H1 (cell line): ENCODE measurements around the gene ARMC6. TPM values are rescaled to one million over a fixed set of nuclear protein-coding genes. Genes with fewer than 3 reads are reported as not detected.
A peak's percentile ranks its signal among the peaks of the same experiment; 100 is the strongest.

Source experiments
- CTCF ChIA-PET: fragments of 300-600 bp; sonication (Branson Sonifier 250); formaldehyde crosslinking; loops from one replicate; lab custom pipeline; 2021; ENCODE audit not compliant: partially characterized antibody; lab: Charles Lee
- POLR2A ChIA-PET: fragments of 300-600 bp; sonication (Branson Sonifier 250); formaldehyde crosslinking; loops from one replicate; lab custom pipeline; 2021; ENCODE audit warnings: inconsistent platforms; ENCODE audit not compliant: partially characterized antibody; lab: Charles Lee
- DNase-seq, 2 experiments: peaks; one replicate each; pipeline versions ENCODE4 v3.0.0 to v3.0.0-alpha.2; 2010 to 2022; ENCODE audit warnings: low spot score in 2 of 2, low read depth in 1 of 2, mixed read lengths in 1 of 2
- FAIRE-seq: peaks from 2 replicates; lab custom pipeline; 2011; peaks lifted over from hg19 to GRCh38; lab: Jason Lieb, UNC
- H2AFZ ChIP-seq: 2 replicates; pipeline ENCODE4 v1.8.1; 2012; ENCODE audit warnings: low read length, inconsistent platforms
- H2AK5ac ChIP-seq: 2 replicates; pipeline ENCODE4 v1.6.1; 2013; ENCODE audit warnings: low read depth, low read length
- H2BK120ac ChIP-seq: replicated peaks from 2 replicates; pipeline ENCODE3; 2013; ENCODE audit warnings: low read depth, low read length, inconsistent platforms
- H2BK12ac ChIP-seq: 2 replicates; pipeline ENCODE4 v1.6.1; 2013; ENCODE audit warnings: low read depth, low read length
- H2BK15ac ChIP-seq: 2 replicates; pipeline ENCODE4 v1.6.1; 2013; ENCODE audit warnings: low read length
- H2BK20ac ChIP-seq: 2 replicates; pipeline ENCODE4 v1.6.1; 2013; ENCODE audit warnings: low read length
- H2BK5ac ChIP-seq: 2 replicates; pipeline ENCODE4 v1.6.1; 2013; ENCODE audit warnings: low read depth, low read length
- H3K14ac ChIP-seq: 2 replicates; pipeline ENCODE4 v1.6.1; 2013; ENCODE audit warnings: inconsistent platforms; ENCODE audit not compliant: insufficient read length
- H3K18ac ChIP-seq: 2 replicates; pipeline ENCODE4 v1.6.1; 2013; ENCODE audit warnings: low read length; ENCODE audit errors: extremely low read depth
- H3K23ac ChIP-seq: 2 replicates; pipeline ENCODE4 v1.6.1; 2013; ENCODE audit warnings: inconsistent platforms; ENCODE audit not compliant: insufficient read length
- H3K23me2 ChIP-seq: 2 replicates; pipeline ENCODE4 v1.6.1; 2013; ENCODE audit warnings: low read depth, low read length
- H3K27ac ChIP-seq: 2 replicates; pipeline ENCODE4 v1.6.1; 2011; ENCODE audit warnings: low read depth, low read length, inconsistent platforms
- H3K27me3 ChIP-seq, 4 experiments: replicated peaks in 1 of 4; 1 replicate in 1 of 4; 2 replicates in 3 of 4; pipeline versions ENCODE4 v1.6.1 to v1.8.1; 2011 to 2013; ENCODE audit warnings: low read length in 3 of 4, mild to moderate bottlenecking in 3 of 4, inconsistent platforms in 2 of 4, mixed read lengths in 2 of 4, moderate library complexity in 1 of 4; ENCODE audit not compliant: control insufficient read depth in 3 of 4, insufficient read depth in 3 of 4; ENCODE audit errors: extremely low read depth in 1 of 4
- H3K36me3 ChIP-seq, 4 experiments: 2 replicates each; pipeline versions ENCODE4 v1.6.1 to v1.8.1; 2011 to 2013; ENCODE audit warnings: mild to moderate bottlenecking in 4 of 4, low read length in 3 of 4, moderate library complexity in 2 of 4, control low read depth in 1 of 4, inconsistent platforms in 1 of 4; ENCODE audit not compliant: insufficient read depth in 4 of 4, control insufficient read depth in 2 of 4
- H3K4ac ChIP-seq: replicated peaks from 2 replicates; pipeline ENCODE3; 2013; ENCODE audit warnings: low read length, low read depth, mixed read lengths, inconsistent platforms; ENCODE audit not compliant: insufficient read length
- H3K4me1 ChIP-seq, 4 experiments: replicated peaks in 1 of 4; 1 replicate in 1 of 4; 2 replicates in 3 of 4; pipeline versions ENCODE4 v1.6.1 to v1.8.1; 2011 to 2013; ENCODE audit warnings: low read length in 3 of 4, inconsistent platforms in 2 of 4, mixed read lengths in 1 of 4; ENCODE audit not compliant: insufficient read depth in 4 of 4, control insufficient read depth in 3 of 4
- H3K4me2 ChIP-seq, 2 experiments: 2 replicates each; pipeline versions ENCODE4 v1.6.1 to v1.8.1; 2011 to 2013; ENCODE audit warnings: low read depth in 2 of 2, low read length in 2 of 2, control low read depth in 1 of 2, inconsistent platforms in 1 of 2, mild to moderate bottlenecking in 1 of 2; ENCODE audit not compliant: insufficient read depth in 1 of 2
- H3K4me3 ChIP-seq, 4 experiments: fragments of 200-600, 300-600 bp in 1 of 4; sonication (generic), shearing (Covaris generic), sonication (Bioruptor Twin) in 1 of 4; 2 replicates each; pipeline versions ENCODE4 v1.5.1 to v1.8.1; 2011 to 2016; ENCODE audit warnings: low read length in 4 of 4, low read depth in 3 of 4, control low read depth in 2 of 4, inconsistent platforms in 2 of 4, mild to moderate bottlenecking in 2 of 4, mixed read lengths in 1 of 4, moderate library complexity in 1 of 4; ENCODE audit not compliant: insufficient read depth in 2 of 4; ENCODE audit errors: extremely low read depth in 1 of 4
- H3K56ac ChIP-seq: replicated peaks from 2 replicates; pipeline ENCODE3; 2013; ENCODE audit warnings: low read depth, mild to moderate bottlenecking, mixed read lengths, low read length, inconsistent platforms; ENCODE audit not compliant: insufficient read length
- H3K79me1 ChIP-seq: 2 replicates; pipeline ENCODE4 v1.6.1; 2013; ENCODE audit warnings: low read depth, low read length, control low read depth
- H3K79me2 ChIP-seq, 2 experiments: 2 replicates each; pipeline versions ENCODE4 v1.6.1 to v1.8.1; 2012 to 2013; ENCODE audit warnings: low read length in 2 of 2, mild to moderate bottlenecking in 2 of 2, inconsistent platforms in 1 of 2; ENCODE audit not compliant: insufficient read depth in 2 of 2, control insufficient read depth in 1 of 2
- H3K9ac ChIP-seq, 4 experiments: replicated peaks in 1 of 4; 1 replicate in 1 of 4; 2 replicates in 3 of 4; pipeline versions ENCODE4 v1.6.1 to v1.8.1; 2011 to 2013; ENCODE audit warnings: low read depth in 3 of 4, low read length in 3 of 4, control low read depth in 2 of 4, mild to moderate bottlenecking in 2 of 4, moderate library complexity in 2 of 4, inconsistent platforms in 1 of 4; ENCODE audit errors: extremely low read depth in 1 of 4
- H3K9me3 ChIP-seq, 2 experiments: 2 replicates each; pipeline versions ENCODE4 v1.6.1 to v1.8.1; 2012 to 2013; ENCODE audit warnings: mild to moderate bottlenecking in 2 of 2, moderate library complexity in 2 of 2, control low read depth in 1 of 2, inconsistent platforms in 1 of 2, low read depth in 1 of 2, low read length in 1 of 2, mixed read lengths in 1 of 2; ENCODE audit not compliant: insufficient read depth in 2 of 2
- H4K20me1 ChIP-seq, 2 experiments: replicated peaks in 1 of 2; 2 replicates each; pipeline versions ENCODE3 to v1.8.1; 2011 to 2013; ENCODE audit warnings: inconsistent platforms in 2 of 2, low read length in 2 of 2, mild to moderate bottlenecking in 1 of 2; ENCODE audit not compliant: insufficient read depth in 2 of 2, control insufficient read depth in 1 of 2
- H4K5ac ChIP-seq: 2 replicates; pipeline ENCODE4 v1.6.1; 2013; ENCODE audit warnings: low read length, low read depth, mixed read lengths, inconsistent platforms; ENCODE audit not compliant: insufficient read length
- H4K8ac ChIP-seq: 2 replicates; pipeline ENCODE4 v1.8.0; 2013; ENCODE audit warnings: mild to moderate bottlenecking, moderate library complexity, low read length, inconsistent platforms; ENCODE audit not compliant: insufficient read depth; ENCODE audit errors: extremely low read depth
- H4K91ac ChIP-seq: replicated peaks from 2 replicates; pipeline ENCODE3; 2013; ENCODE audit warnings: low read length, mixed read lengths, inconsistent platforms; ENCODE audit not compliant: insufficient read length
- KDM4A ChIP-seq: IDR thresholded peaks from one replicate; pipeline ENCODE4 v1.7.1; 2012; ENCODE audit warnings: low read depth, mild to moderate bottlenecking, moderate library complexity, low read length, inconsistent platforms; ENCODE audit not compliant: severe bottlenecking
- TAF1 ChIP-seq: IDR thresholded peaks from 2 replicates; pipeline ENCODE4 v1.6.1; 2011; ENCODE audit warnings: mild to moderate bottlenecking, low read depth, low read length
- WGBS, 2 experiments: shearing (Covaris generic) in 1 of 2; methylation state at CpG; one replicate each; pipeline versions ENCODE4 v1.1.6 to v1.1.7; 2013 to 2015; ENCODE audit warnings: low lambda C conversion rate in 2 of 2, mixed read lengths in 2 of 2, inconsistent platforms in 1 of 2, low coverage in 1 of 2, missing lambda C conversion rate in 1 of 2; ENCODE audit not compliant: insufficient replicate concordance in 2 of 2, insufficient coverage in 1 of 2, insufficient read length in 1 of 2; ENCODE audit errors: extremely low coverage in 1 of 2, missing lambda C conversion rate in 1 of 2; 5-methylcytosine and 5-hydroxymethylcytosine counted together
- polyA plus RNA-seq, 7 experiments: library from polyadenylated mRNA; depleted of rRNA in 3 of 7; stranded (reverse) in 5 of 7; unstranded in 2 of 7; fragments of >200 nt in 5 of 7; fragments of 200-250 nt in 2 of 7; gene quantifications; 1 replicate in 5 of 7; 2 replicates in 1 of 7; 4 replicates in 1 of 7; pipeline versions ENCODE4 v1.2.1 to v1.2.3, GENCODE V29; 2011 to 2013; ENCODE audit warnings: missing spikeins in 2 of 7, mixed read lengths in 2 of 7
- total RNA-seq: library from RNA; stranded (reverse); fragmentation: NEBNext Ultra II Directional; extraction: Animal tissue kit (Norgen Biotek cat#: 25700); gene quantifications from 2 replicates; pipeline ENCODE4 v1.2.1, GENCODE V29; 2021

The ARMC6 gene
- total and polyA plus RNA-seq, 2 of the 8 experiments (the other 6 are each of a cell fraction or from before 2014, with no cell fraction given), result 67.1 to 68.3 TPM

GRCh38 chr19:19031891-19032290 is 1.5 kb upstream of the ARMC6 start:
- H4K20me1 ChIP-seq, result peaks cover 11 to 19% of the 10 kb centered on the region in 2 experiments
- WGBS, 2 experiments, result 96% methylated on average over 5 of the region's 5 CpGs; no CpG with 5 or more reads in 1 of the 2 experiments
- FAIRE-seq, result no peak
- H3K27me3 ChIP-seq, result no peaks in the 10 kb centered on the region
- H2BK120ac ChIP-seq, result no peak overlapping the region
- H2BK12ac ChIP-seq, result no peak overlapping the region
- H2BK20ac ChIP-seq, result no peak overlapping the region
- no peak overlapping the region for H3K4ac ChIP-seq
- H3K23me2 ChIP-seq, result peaks cover 7% of the 10 kb centered on the region
- CTCF ChIA-PET, result interaction anchor here (0.6 to 0.7 kb wide), 2 partner anchors 10 to 264 kb away, joined by 3 to 5 read pairs; no protein-coding TSS in a partner anchor
- no peak overlapping the region for H2BK5ac ChIP-seq
- H3K18ac ChIP-seq, result no peak overlapping the region
- no peak overlapping the region for H3K9ac ChIP-seq
- TF ChIP-seq KDM4A (peak; percentile 6), TAF1 (no peak)
- TF ChIP-seq, all 59 proteins: peak for 1
- POLR2A ChIA-PET, result interaction anchor here (0.6 to 1.5 kb wide), 2 partner anchors 20 to 74 kb away, joined by 3 read pairs; no protein-coding TSS in a partner anchor
- H4K8ac ChIP-seq, result no peak overlapping the region
- peaks cover 20% of the 10 kb centered on the region for H3K79me1 ChIP-seq
- no peak overlapping the region for H2BK15ac ChIP-seq
- no peak overlapping the region for H3K56ac ChIP-seq
- no peak overlapping the region for H4K5ac ChIP-seq
- H4K91ac ChIP-seq, result no peak overlapping the region
- no peak for DNase-seq
- H3K4me1 ChIP-seq, result peaks cover 0 to 3% (median 3%) of the 10 kb centered on the region in 4 experiments; a peak in 3 of 7 replicates
- no peak overlapping the region for H2AK5ac ChIP-seq
- H3K9me3 ChIP-seq, result no peaks in the 10 kb centered on the region
- H3K27ac ChIP-seq, result no peak overlapping the region
- H3K79me2 ChIP-seq, result peaks cover 7 to 47% of the 10 kb centered on the region in 2 experiments; a peak in 3 of 4 replicates
- no peak overlapping the region for H3K14ac ChIP-seq
- H3K36me3 ChIP-seq, result peaks cover 6 to 36% (median 20%) of the 10 kb centered on the region in 4 experiments
- H3K4me3 ChIP-seq, result peak overlapping the region in 3 of 4 experiments; percentile 4 to 98 (median 10); a peak in 4 of 8 replicates
- no peak overlapping the region for H2AFZ ChIP-seq
- H3K23ac ChIP-seq, result no peak overlapping the region
- H3K4me2 ChIP-seq, result peak overlapping the region; percentile 82 to 85; a peak in 3 of 4 replicates
